Stimulated activated CD8-positive, alpha-beta memory T cell treated with anti-CD3 and anti-CD28 coated beads, Interleukin-12 subunit alpha, Interleukin-12 subunit beta, amount 100 ng/mL, for 4 hours (primary cell): Measurements from ENCODE around the gene CALM1.

Experiments used
- DNase-seq: peaks from one replicate; pipeline ENCODE4 v3.0.0-alpha.2; 2020; ENCODE audit warnings: low read depth

The CALM1 gene

GRCh38 chr14:90443161-90444076 lies 46.6 kb downstream of the CALM1 start:
- DNase-seq: no peak

- DNase-seq: no peak
Observed at GRCh38 chr14:90444077-90444696, 47.4 kb downstream of the CALM1 start.

DNA sequence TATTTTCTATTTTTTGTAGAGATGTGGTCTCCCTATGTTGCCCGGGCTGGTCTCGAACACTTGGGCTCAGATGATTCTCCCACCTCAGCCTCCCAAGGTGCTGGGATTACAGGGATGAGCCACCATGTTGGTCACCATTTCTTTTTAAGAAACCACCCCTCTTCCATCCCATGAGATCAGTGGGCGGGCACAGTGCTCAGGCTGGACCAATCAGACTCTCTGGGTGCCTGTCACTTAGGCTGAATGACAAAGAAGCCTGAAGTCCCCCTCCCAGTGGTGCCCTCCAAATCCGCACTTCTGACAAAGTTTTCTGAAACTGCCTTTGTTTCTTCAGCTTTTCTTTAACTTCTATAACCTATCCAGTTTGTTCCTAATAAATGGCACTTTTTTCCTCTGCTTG lies 48.2 kb downstream of the CALM1 start:
- DNase-seq: no peak

- DNase-seq: no peak
Observed at GRCh38 chr14:90446405-90446804, 49.6 kb downstream of the CALM1 start.

GRCh38 chr14:90447720-90448497 lies 51.1 kb downstream of the CALM1 start:
- DNase-seq: no peak

GRCh38 chr14:90449411-90449810 lies 52.6 kb downstream of the CALM1 start:
- no peak for DNase-seq

- no peak for DNase-seq
Observed at GRCh38 chr14:90450151-90450550, 53.3 kb downstream of the CALM1 start.

DNA sequence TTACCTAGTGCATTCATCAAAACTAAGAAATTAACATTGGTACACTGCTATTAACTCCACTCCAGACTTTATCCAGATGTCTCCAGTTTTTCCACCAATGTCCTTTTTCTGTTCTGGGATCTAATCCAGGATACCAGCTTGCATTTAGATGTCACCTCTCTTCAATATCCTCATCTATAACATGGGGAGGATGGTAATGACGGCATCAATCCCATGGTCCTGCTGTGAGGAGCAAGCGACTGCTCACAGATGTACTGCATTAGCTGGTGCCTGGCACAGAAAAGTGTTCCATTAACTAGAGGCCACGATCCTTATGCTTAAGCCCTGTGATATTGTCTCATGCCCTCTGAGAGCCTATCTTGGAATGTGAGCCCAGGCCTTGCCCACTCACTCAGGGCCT lies 53.8 kb downstream of the CALM1 start:
- no peak for DNase-seq

DNA sequence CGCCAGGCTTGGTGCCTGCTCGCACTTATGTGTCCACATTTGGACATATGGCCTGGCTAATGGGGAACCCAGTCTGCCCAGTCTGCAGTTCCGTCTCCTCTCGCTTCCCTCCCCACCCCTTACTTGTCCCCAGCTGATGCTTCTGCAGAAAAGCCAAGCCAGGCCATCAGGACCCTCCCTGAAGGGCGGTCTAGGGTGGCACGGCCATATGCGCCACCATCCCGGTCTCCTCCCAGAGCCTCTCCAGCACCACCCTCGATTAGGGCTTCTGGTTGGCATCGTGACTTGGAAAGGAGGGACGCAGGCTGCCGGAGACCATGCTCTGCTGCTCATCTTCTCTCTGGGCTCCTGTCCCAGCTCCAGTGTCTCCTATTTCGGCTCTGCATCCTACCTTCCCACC lies 54.6 kb downstream of the CALM1 start:
- DNase-seq: no peak

GRCh38 chr14:90451961-90452360 lies 55.1 kb downstream of the CALM1 start:
- no peak for DNase-seq

DNA sequence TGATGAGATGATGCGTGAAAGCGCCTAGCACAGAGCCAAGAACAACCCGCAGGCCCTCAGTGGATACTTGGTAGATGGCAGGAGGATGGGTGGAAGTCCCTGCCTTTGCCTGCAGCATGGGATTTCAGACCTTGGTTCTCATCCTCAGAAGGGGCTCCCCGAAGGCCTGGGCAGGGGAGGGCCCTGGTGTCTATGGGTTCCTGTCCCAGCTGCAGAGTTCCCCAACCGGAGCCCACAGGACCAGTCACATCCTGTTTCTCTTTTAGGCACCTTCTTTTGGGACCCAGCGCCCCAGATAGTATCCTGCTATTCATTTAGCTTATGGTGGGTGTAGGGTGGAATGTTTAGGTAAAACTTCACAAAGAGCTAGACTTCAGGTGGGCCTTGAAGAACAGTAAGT lies 55.5 kb downstream of the CALM1 start:
- DNase-seq: no peak

DNA sequence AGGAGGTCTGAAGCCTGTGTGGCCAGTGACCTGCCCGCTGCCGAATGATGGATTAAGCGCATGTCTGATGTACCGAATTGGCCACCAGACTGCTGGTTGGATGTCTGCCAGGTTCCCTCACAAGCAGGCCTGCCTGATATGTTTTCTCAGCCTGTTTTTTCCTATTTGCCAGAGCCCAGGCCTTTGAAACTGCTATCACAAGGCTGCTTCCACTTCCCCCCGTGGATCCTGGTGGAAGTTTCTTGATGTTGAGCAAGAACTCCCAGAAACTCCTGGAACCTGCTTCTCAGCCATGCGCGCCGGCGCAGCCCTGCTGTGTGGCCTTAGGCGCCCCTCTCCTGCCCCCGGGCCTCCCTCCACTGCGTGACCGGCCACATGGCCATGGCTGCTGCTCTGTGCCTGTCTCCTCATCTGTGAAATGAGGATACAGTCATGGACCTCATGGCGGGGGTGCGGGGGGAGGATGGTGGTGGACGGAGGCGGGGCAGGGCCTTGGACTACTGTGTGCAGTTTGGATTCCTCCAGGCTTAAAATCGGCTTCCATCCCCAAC lies 56.6 kb downstream of the CALM1 start:
- no peak for DNase-seq

DNA sequence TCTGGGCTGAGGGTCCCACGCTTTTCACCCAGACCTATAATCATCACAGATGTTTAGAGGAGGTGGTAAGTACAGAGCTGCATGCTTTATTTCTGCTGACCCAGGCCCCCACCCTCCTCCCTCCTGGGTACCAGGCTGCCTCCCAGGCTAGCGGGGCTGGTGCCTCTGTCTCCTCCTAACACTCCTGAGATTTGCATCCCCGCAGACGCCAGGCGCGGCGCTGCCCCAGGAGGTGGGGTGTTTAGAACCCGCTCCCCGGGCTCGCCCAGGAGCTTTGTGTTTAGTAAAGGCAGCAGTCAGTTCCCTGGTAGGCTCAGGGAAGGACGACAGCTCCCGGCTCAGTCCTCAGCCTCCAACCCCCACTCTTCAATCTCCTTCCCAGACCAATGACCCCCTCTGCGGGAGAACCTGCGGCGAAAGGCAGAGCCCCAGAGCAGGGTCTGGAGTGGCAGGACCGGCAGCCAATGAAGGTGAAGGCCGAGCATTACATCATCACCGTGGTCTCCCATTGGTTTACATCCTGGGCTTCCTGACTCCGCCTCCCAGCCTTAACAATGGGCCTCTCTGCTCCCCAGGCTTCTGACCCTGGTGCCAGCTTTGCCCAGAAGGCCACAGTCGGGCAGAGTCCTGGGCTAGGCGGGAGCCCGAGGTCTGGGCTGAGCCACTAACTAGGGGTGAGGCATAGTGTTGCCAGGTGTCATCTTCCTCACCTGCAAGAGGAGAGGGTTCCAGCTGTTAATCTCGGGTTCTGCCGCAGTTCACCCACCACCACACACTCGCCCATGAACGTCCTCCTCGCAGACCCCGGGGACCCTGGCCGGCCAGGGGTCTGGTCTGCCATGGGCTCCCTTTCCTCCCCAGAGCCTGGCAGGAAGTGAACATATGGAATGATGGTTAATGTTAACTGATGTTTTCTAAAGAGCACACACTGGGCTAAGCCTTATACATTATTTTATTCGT lies 57.5 kb downstream of the CALM1 start:
- no peak for DNase-seq

- no peak for DNase-seq
Observed at GRCh38 chr14:90455100-90455571, 58.3 kb downstream of the CALM1 start.

GRCh38 chr14:90456551-90456950 lies 59.7 kb downstream of the CALM1 start:
- DNase-seq: no peak

- DNase-seq: no peak
Observed at GRCh38 chr14:90457186-90457585, 60.4 kb downstream of the CALM1 start.
